Activated naive CD4-positive, alpha-beta T cell treated with anti-CD3 and anti-CD28 coated beads, Interleukin-2, amount 10 ng/mL, durations not matched to agents 7 days and 5 days (primary cell): ENCODE data around the gene BTN3A1.
"Not testable (repeated sequence)": the region's sequence is repeated elsewhere in the genome, so short reads cannot be mapped to it uniquely, and the experiment has no call there.

ENCODE experiments used
- CTCF ChIA-PET: fragments of 350-600 bp; sonication (Branson Sonifier 250); formaldehyde crosslinking; loops from one replicate; lab custom pipeline; 2021; ENCODE audit warnings: antibody characterized with exemption; lab: Charles Lee
- DNase-seq: peaks from one replicate; pipeline ENCODE4 v3.0.0-alpha.2; 2020
- H3K27ac Mint-ChIP-seq: one replicate; pipeline ENCODE4 v1.8.0; 2021; ENCODE audit warnings: mild to moderate bottlenecking, moderate library complexity, mixed read lengths
- H3K27me3 Mint-ChIP-seq: one replicate; pipeline ENCODE4 v1.8.0; 2021; ENCODE audit warnings: mild to moderate bottlenecking, mixed read lengths
- H3K36me3 Mint-ChIP-seq: one replicate; pipeline ENCODE4 v1.8.0; 2021; ENCODE audit warnings: mixed read lengths
- H3K4me1 Mint-ChIP-seq: one replicate; pipeline ENCODE4 v1.8.0; 2021; ENCODE audit warnings: mixed read lengths
- H3K4me3 Mint-ChIP-seq: one replicate; pipeline ENCODE4 v1.8.0; 2021; ENCODE audit warnings: mild to moderate bottlenecking, moderate library complexity, mixed read lengths
- H3K9me3 Mint-ChIP-seq: one replicate; pipeline ENCODE4 v1.8.0; 2021; ENCODE audit warnings: mixed read lengths

BTN3A1 gene

GRCh38 chr6:26401987-26402658 is at the start of gene BTN3A1:
TSS of gene BTN3A1 (plus strand) at chr6:26402275. CDS start at chr6:26405564, 3,289 bp downstream.
- Mint-ChIP-seq H3K4me1 (peaks cover 49% of the 10 kb centered on the region), H3K27ac (peak within 1 kb of the TSS; percentile 94), H3K9me3 (no peaks in the 10 kb centered on the region)

GRCh38 chr6:26352315-26352714 is 49.8 kb upstream of the BTN3A1 start:
- no peak overlapping the region for H3K27ac Mint-ChIP-seq
- H3K4me1 Mint-ChIP-seq, result no peaks in the 10 kb centered on the region
- H3K9me3 Mint-ChIP-seq, result no peaks in the 10 kb centered on the region
- CTCF ChIA-PET, result interaction anchor here (2.3 kb wide), 1 partner anchor 11 kb away, joined by 8 read pairs; no protein-coding TSS in a partner anchor
- H3K36me3 Mint-ChIP-seq, result no peaks in the 10 kb centered on the region
- DNase-seq, result no peak
- H3K27me3 Mint-ChIP-seq, result peaks cover 10% of the 10 kb centered on the region
- H3K4me3 Mint-ChIP-seq, result no peak overlapping the region

More at GRCh38 chr6:26401987-26402658, at the start of gene BTN3A1:
- CTCF ChIA-PET, result no interaction called here
- no peaks in the 10 kb centered on the region for H3K27me3 Mint-ChIP-seq
- peak within 1 kb of the TSS; percentile 96 for H3K4me3 Mint-ChIP-seq
- peaks cover 30% of the 10 kb centered on the region for H3K36me3 Mint-ChIP-seq
- peak; percentile 72 for DNase-seq

- H3K4me3 Mint-ChIP-seq, result no peak overlapping the region
- H3K27ac Mint-ChIP-seq, result no peak overlapping the region
- peaks cover 10% of the 10 kb centered on the region for H3K27me3 Mint-ChIP-seq
- H3K36me3 Mint-ChIP-seq, result no peaks in the 10 kb centered on the region
- peaks cover 9% of the 10 kb centered on the region for H3K4me1 Mint-ChIP-seq
- DNase-seq, result no peak
- CTCF ChIA-PET, result interaction anchor here (1.2 to 1.6 kb wide), 2 partner anchors 12 to 242 kb away, joined by 4 to 5 read pairs; no protein-coding TSS in a partner anchor
- H3K9me3 Mint-ChIP-seq, result no peaks in the 10 kb centered on the region
These were observed 47.9 kb upstream of the BTN3A1 start for GRCh38 chr6:26354162-26354561.

- peaks cover 13% of the 10 kb centered on the region for H3K4me1 Mint-ChIP-seq
- H3K27me3 Mint-ChIP-seq, result peaks cover 7% of the 10 kb centered on the region
- no peak overlapping the region for H3K4me3 Mint-ChIP-seq
- no peak overlapping the region for H3K27ac Mint-ChIP-seq
- CTCF ChIA-PET, result interaction anchor here (1.2 to 1.6 kb wide), 2 partner anchors 14 to 240 kb away, joined by 4 to 5 read pairs; no protein-coding TSS in a partner anchor
- H3K9me3 Mint-ChIP-seq, result no peaks in the 10 kb centered on the region
- no peak for DNase-seq
- no peaks in the 10 kb centered on the region for H3K36me3 Mint-ChIP-seq
These were observed 46.7 kb upstream of the BTN3A1 start for GRCh38 chr6:26355366-26355765.

- peaks cover 32% of the 10 kb centered on the region for H3K4me1 Mint-ChIP-seq
- H3K4me3 Mint-ChIP-seq, H3K27me3 Mint-ChIP-seq: not testable (repeated sequence)
These were observed 44.5 kb upstream of the BTN3A1 start for GRCh38 chr6:26357543-26357942.

GRCh38 chr6:26358511-26358981 is 43.5 kb upstream of the BTN3A1 start:
- H3K4me3 Mint-ChIP-seq, result no peak overlapping the region
- H3K4me1 Mint-ChIP-seq, result peaks cover 39% of the 10 kb centered on the region
- CTCF ChIA-PET, result interaction anchor here (1.3 kb wide), 1 partner anchor 211 kb away, joined by 3 read pairs; no protein-coding TSS in a partner anchor
- DNase-seq, result no peak
- H3K9me3 Mint-ChIP-seq, result no peaks in the 10 kb centered on the region
- H3K27ac Mint-ChIP-seq, result no peak overlapping the region
- no peaks in the 10 kb centered on the region for H3K36me3 Mint-ChIP-seq
- peaks cover 7% of the 10 kb centered on the region for H3K27me3 Mint-ChIP-seq

More at GRCh38 chr6:26357543-26357942, 44.5 kb upstream of the BTN3A1 start:
- H3K9me3 Mint-ChIP-seq, DNase-seq, H3K36me3 Mint-ChIP-seq, H3K27ac Mint-ChIP-seq: not testable (repeated sequence)
- CTCF ChIA-PET, result interaction anchor here (0.7 to 1.3 kb wide), 2 partner anchors 9 to 212 kb away, joined by 3 read pairs; no protein-coding TSS in a partner anchor

GRCh38 chr6:26359765-26360164 is 42.3 kb upstream of the BTN3A1 start:
- Mint-ChIP-seq H3K4me1 (peaks cover 46% of the 10 kb centered on the region), H3K36me3 (no peaks in the 10 kb centered on the region), H3K4me3 (no peak overlapping the region), H3K27me3 (no peaks in the 10 kb centered on the region), H3K27ac (no peak overlapping the region), H3K9me3 (no peaks in the 10 kb centered on the region)
- CTCF ChIA-PET, result interaction anchor here (1.5 kb wide), 1 partner anchor 18 kb away, joined by 4 read pairs; no protein-coding TSS in a partner anchor
- DNase-seq, result no peak

GRCh38 chr6:26360451-26361416 is 41.3 kb upstream of the BTN3A1 start:
- no peaks in the 10 kb centered on the region for H3K27me3 Mint-ChIP-seq
- no peaks in the 10 kb centered on the region for H3K9me3 Mint-ChIP-seq
- H3K4me1 Mint-ChIP-seq, result peaks cover 46% of the 10 kb centered on the region
- H3K27ac Mint-ChIP-seq, result peak overlapping the region; percentile 87
- no peaks in the 10 kb centered on the region for H3K36me3 Mint-ChIP-seq
- no peak overlapping the region for H3K4me3 Mint-ChIP-seq
- DNase-seq, result peak; percentile 30
- CTCF ChIA-PET, result interaction anchor here (0.7 to 1.5 kb wide), 2 partner anchors 19 to 24 kb away, joined by 4 read pairs; no protein-coding TSS in a partner anchor

GRCh38 chr6:26361544-26361943 is 40.5 kb upstream of the BTN3A1 start:
- no peaks in the 10 kb centered on the region for H3K9me3 Mint-ChIP-seq
- H3K4me1 Mint-ChIP-seq, result peaks cover 48% of the 10 kb centered on the region
- H3K27me3 Mint-ChIP-seq, result no peaks in the 10 kb centered on the region
- peak overlapping the region; percentile 38 for H3K27ac Mint-ChIP-seq
- no peak overlapping the region for H3K4me3 Mint-ChIP-seq
- H3K36me3 Mint-ChIP-seq, result no peaks in the 10 kb centered on the region
- CTCF ChIA-PET, result interaction anchor here (0.7 kb wide), 1 partner anchor 25 kb away, joined by 4 read pairs; no protein-coding TSS in a partner anchor
- no peak for DNase-seq

- peaks cover 2% of the 10 kb centered on the region for H3K36me3 Mint-ChIP-seq
- peaks cover 53% of the 10 kb centered on the region for H3K4me1 Mint-ChIP-seq
- no peaks in the 10 kb centered on the region for H3K9me3 Mint-ChIP-seq
- CTCF ChIA-PET, result interaction anchor here (0.8 to 1.4 kb wide), 2 partner anchors 21 to 26 kb away, joined by 3 to 5 read pairs; no protein-coding TSS in a partner anchor
- H3K4me3 Mint-ChIP-seq, result no peak overlapping the region
- peak overlapping the region; percentile 38 for H3K27ac Mint-ChIP-seq
- DNase-seq, result no peak
- no peaks in the 10 kb centered on the region for H3K27me3 Mint-ChIP-seq
These were observed 39.8 kb upstream of the BTN3A1 start for GRCh38 chr6:26362093-26362835.

- Mint-ChIP-seq H3K27ac (peak overlapping the region; percentile 83), H3K4me3 (no peak overlapping the region), H3K27me3 (no peaks in the 10 kb centered on the region), H3K9me3 (no peaks in the 10 kb centered on the region), H3K4me1 (peaks cover 57% of the 10 kb centered on the region), H3K36me3 (peaks cover 5% of the 10 kb centered on the region)
- CTCF ChIA-PET, result interaction anchor here (0.8 to 1.4 kb wide), 2 partner anchors 21 to 26 kb away, joined by 3 to 5 read pairs; no protein-coding TSS in a partner anchor
- DNase-seq, result no peak
These were observed 39.2 kb upstream of the BTN3A1 start for GRCh38 chr6:26362836-26363220.

- Mint-ChIP-seq H3K9me3 (no peaks in the 10 kb centered on the region), H3K4me3 (no peak overlapping the region), H3K36me3 (peaks cover 13% of the 10 kb centered on the region), H3K4me1 (peaks cover 58% of the 10 kb centered on the region), H3K27me3 (no peaks in the 10 kb centered on the region), H3K27ac (no peak overlapping the region)
- DNase-seq, result no peak
- CTCF ChIA-PET, result interaction anchor here (0.6 kb wide), 1 partner anchor 268 kb away, joined by 3 read pairs; no protein-coding TSS in a partner anchor
These were observed 38.0 kb upstream of the BTN3A1 start for GRCh38 chr6:26363882-26364701.
